ENCODE measurements around the gene VPS37C. TPM values are rescaled to one million over a fixed set of nuclear protein-coding genes. Genes with fewer than 3 reads are reported as not detected.
"Not testable (repeated sequence)": the region's sequence is repeated elsewhere in the genome, so short reads cannot be mapped to it uniquely, and the experiment has no call there.

The VPS37C gene
- 10 to 100 TPM in 2 of 3 donors, 1 to 10 TPM in 1; 9.3 to 20.3 (median 17.1) TPM for total RNA-seq

DNA sequence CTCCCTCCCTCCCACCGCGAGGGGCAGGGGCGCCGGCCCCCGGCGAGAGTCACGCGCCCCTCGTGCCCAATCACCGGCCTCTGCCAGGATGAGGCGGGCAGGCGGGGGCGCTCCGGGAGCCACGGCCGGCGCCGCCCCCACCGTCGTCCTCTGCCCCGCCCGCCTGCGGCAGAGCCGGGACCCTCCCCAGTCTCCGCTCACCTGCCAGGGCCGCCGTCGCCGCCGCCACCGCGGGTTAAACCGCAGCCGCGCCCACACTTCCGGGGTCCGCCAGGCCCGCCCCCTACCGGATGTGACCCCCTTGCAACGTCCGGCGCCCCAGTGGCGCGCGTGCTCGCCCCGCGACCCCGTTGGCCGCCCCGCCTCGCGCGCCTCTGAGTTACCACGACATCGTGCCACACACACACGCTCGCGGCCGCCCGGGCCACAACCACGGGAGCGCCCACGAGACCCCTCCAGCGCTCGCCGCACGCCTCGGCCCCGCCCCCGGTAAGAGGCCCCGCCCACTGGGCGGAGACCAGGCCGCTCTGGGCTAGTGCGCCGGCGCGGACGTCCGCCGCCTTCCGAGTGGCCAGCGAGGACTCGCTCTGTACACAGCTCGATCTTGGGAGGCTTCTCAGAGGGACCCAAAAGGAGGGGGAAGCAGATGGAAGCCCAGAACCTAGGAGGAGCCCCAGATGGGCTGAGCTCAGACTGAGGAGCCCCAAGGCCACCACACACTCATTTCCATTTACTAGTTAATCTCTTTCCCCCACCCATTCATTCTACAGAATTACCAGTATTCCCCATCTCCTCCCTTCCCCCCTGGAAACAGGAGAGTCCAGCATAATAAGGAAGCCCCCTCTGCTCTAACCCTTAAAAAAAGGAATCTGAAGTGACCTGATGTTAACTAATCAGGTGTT is at the start of gene VPS37C:
VPS37C (minus strand) TSS at position 237 of the 902 bp plus-strand sequence. CDS start 22,597 bp downstream, outside the sequence.
- Histone ChIP-seq H3K27ac (peak within 1 kb of the TSS; percentile 96 to 99), H3K9me3 (no peaks in the 10 kb centered on the region), H3K4me1 (peaks cover 0 to 14% of the 10 kb centered on the region in 2 donors), H3K27me3 (no peaks in the 10 kb centered on the region), H3K36me3 (no peaks in the 10 kb centered on the region), H3K4me3 (peak within 1 kb of the TSS; percentile 83 to 86 (median 85))
- peak; percentile 77 to 90 for DNase-seq (ENCODE audit: low spot score in 2 of 2)
- intact Hi-C loops (cut with DNase I; ENCODE audit: low total_unique reads), result no loop called here
- TF ChIP-seq, protein P1, sequence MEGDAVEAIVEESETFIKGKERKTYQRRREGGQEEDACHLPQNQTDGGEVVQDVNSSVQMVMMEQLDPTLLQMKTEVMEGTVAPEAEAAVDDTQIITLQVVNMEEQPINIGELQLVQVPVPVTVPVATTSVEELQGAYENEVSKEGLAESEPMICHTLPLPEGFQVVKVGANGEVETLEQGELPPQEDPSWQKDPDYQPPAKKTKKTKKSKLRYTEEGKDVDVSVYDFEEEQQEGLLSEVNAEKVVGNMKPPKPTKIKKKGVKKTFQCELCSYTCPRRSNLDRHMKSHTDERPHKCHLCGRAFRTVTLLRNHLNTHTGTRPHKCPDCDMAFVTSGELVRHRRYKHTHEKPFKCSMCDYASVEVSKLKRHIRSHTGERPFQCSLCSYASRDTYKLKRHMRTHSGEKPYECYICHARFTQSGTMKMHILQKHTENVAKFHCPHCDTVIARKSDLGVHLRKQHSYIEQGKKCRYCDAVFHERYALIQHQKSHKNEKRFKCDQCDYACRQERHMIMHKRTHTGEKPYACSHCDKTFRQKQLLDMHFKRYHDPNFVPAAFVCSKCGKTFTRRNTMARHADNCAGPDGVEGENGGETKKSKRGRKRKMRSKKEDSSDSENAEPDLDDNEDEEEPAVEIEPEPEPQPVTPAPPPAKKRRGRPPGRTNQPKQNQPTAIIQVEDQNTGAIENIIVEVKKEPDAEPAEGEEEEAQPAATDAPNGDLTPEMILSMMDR (IDR thresholded peaks at IDR 0.05), result peak in 2 of 3 donors; percentile 10 to 45
- peak; percentile 65 for TF ChIP-seq POLR2A (IDR thresholded peaks at IDR 0.05)
- TF ChIP-seq POLR2AphosphoS5 (IDR thresholded peaks at IDR 0.05), result peak; percentile 78 to 82 (median 79)

DNA sequence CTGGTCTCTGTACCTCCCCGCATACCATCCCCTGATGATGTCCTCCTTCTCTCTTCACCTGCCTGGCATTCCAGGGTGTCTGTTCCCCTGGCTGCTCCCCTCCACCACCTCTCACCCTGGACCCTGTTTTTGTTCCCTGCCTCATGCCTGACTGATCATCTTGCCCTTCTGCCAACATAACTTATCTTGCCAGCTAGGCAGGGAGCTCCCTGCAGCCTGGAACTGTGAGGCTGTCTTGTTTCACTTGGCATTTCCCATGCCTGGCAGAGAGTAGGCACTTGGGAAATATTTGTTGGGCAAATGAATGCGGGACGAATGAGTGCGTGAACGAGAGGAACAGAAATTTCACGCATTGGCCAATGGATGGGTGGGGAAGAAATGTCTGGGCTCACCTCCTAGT is 49.4 kb upstream of the VPS37C start:
- H3K27ac ChIP-seq; H3K9me3 ChIP-seq; H3K36me3 ChIP-seq; H3K27me3 ChIP-seq; H3K4me1 ChIP-seq; intact Hi-C loops (cut with DNase I; ENCODE audit: low total_unique reads); H3K4me3 ChIP-seq; DNase-seq (ENCODE audit: low spot score in 2 of 2): not testable (repeated sequence)

DNA sequence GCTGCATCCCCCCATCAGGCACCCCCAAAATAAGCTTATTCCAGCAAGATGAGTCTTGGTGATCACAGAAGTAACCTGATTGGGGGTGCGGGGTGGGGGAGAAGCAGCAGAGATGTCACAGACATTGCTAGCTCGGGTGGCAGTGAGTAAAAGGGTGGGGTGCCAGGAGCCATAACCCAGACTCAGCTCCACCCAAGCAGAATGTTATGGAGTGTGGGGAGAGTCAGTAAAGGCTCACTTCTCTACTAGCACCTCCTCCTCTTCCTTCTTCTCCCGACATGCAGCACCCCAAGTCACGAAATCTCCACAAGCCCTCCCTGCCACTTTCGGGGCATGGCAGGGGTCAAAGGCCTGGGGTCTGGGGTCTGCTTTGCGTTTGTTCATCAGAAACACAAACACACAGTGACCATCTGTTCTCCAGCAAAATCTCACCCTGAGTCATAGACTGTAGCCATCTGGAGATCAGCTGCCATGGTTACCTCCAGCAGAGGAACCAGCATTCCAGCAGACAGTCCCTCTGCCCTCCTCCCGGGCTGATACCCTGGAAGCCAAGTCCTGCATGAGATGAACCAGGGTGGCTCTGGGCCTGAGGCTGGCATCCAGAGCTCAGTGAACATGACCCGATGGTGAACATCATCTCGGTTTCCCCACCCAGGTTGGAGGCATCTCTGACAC is 46.5 kb upstream of the VPS37C start:
- DNase-seq (ENCODE audit: low spot score in 2 of 2); H3K4me3 ChIP-seq; H3K4me1 ChIP-seq; intact Hi-C loops (cut with DNase I; ENCODE audit: low total_unique reads); H3K27ac ChIP-seq; H3K9me3 ChIP-seq; H3K27me3 ChIP-seq; H3K36me3 ChIP-seq: not testable (repeated sequence)

DNA sequence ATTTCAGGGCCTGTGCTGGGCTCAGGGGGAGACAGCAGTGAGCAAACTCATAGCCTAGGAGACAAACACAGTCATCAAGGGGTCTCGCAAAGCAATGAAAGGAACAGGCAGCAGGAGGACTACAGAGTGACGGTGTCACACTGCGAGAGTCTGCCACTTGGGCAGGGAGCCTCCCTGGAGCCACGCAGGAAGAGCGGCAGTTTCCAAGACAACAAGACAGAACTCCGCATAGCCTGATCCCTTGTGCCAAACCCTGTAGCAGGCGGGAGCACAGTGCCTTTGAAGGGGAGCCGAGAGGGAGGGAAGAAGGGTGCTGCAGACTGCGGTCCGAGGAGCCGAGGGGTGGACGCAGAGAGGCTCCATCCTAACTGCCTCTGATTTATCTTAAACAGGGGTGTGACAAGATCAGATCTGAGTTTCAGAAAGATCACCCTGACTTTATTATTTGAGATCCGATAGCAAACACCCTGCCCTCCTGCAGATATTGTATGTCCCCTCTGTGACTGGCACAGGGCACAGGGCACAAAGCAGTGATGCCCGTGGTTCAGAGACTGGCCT is 43.4 kb upstream of the VPS37C start:
- intact Hi-C loops (cut with DNase I; ENCODE audit: low total_unique reads); H3K27me3 ChIP-seq; DNase-seq (ENCODE audit: low spot score in 2 of 2); H3K27ac ChIP-seq; H3K36me3 ChIP-seq; H3K4me1 ChIP-seq; H3K9me3 ChIP-seq; H3K4me3 ChIP-seq: not testable (repeated sequence)

DNA sequence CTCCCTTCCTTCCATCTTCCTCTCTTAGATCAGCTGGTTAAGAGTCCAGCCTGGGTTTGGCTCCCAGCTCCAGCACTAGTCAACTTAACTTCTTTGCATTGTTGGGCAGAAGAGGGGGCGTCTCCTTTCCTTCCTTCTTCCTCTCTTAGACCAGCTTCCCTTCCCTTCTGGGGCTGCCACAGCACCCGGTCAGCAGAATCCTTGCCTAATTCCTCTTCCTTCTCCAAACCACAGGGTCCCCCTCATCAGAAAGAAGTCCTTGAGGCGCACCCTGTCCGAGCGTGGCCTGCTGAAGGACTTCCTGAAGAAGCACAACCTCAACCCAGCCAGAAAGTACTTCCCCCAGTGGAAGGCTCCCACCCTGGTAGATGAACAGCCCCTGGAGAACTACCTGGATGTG is 42.6 kb upstream of the VPS37C start:
- H3K4me1 ChIP-seq; H3K27me3 ChIP-seq; DNase-seq (ENCODE audit: low spot score in 2 of 2); H3K9me3 ChIP-seq; intact Hi-C loops (cut with DNase I; ENCODE audit: low total_unique reads); H3K36me3 ChIP-seq; H3K4me3 ChIP-seq; H3K27ac ChIP-seq: not testable (repeated sequence)

DNA sequence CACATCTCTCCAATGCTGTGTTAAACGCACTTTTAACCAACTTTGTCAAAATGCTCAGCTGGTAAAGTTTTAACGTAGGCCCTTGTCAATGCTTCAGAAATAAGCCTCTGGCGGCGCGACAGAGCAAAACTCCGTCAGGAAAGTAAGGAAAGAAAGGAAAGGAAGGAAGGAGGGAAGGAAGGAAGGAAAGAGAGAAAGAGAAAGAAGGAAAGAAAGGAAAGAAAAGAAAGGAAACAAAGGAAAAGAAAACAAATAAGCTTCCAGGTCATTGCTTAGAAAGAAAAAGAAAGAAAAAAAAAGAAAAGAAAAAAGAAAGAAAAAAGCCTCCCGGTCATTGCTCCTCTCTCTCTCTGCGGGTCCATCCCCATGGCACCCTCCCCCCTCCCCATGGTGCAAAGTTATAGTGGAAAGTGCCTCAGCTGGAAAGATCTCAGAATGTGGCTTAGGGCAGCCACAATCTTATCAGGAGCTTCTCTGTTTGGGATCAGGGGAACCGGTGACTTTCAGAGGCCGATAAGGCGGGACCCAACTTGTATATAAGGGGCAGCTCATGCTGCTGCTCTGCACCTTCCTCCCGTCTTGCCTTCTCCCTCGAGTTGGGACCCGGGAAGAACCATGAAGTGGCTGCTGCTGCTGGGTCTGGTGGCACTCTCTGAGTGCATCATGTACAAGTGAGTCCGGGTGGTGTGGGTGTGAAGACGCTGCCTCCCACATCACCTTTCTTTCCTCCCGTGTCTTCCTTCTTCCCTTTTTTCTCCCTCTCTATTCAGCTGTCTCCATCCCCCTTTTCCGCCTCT is 41.9 kb upstream of the VPS37C start, which contains the start of gene PGA3:
PGA3 (plus strand) TSS at position 566 of the 797 bp plus-strand sequence; CDS start at position 616, 50 bp downstream.
- H3K4me1 ChIP-seq; H3K36me3 ChIP-seq; H3K4me3 ChIP-seq; H3K9me3 ChIP-seq; DNase-seq (ENCODE audit: low spot score in 2 of 2); H3K27ac ChIP-seq; H3K27me3 ChIP-seq; intact Hi-C loops (cut with DNase I; ENCODE audit: low total_unique reads): not testable (repeated sequence)

DNA sequence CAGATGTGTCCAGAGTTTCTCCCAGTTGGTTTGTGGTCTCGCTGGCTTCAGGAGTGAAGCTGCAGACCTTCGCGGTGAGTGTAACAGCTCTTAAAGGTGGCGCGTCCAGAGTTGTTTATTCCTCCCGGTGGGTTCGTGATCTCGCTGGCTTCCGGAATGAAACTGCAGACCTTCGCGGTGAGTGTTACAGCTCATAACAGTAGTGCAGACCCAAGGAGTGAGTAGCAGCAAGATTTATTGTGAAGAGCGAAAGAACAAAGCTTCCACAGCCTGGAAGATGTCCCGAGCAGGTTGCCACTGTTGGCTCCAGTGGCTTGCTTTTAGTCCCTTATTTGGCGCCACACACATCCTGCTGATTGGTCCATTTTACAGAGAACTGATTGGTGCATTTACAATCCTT is 40.2 kb upstream of the VPS37C start:
- Histone ChIP-seq H3K9me3 (peaks cover 0 to 9% of the 10 kb centered on the region in 2 donors), H3K4me1 (no peaks in the 10 kb centered on the region), H3K36me3 (no peaks in the 10 kb centered on the region), H3K27me3 (no peaks in the 10 kb centered on the region), H3K27ac (no peak overlapping the region), H3K4me3 (no peak overlapping the region)
- TF ChIP-seq POLR2A (IDR thresholded peaks at IDR 0.05) (no peak), POLR2AphosphoS5 (IDR thresholded peaks at IDR 0.05) (no peak)
- TF ChIP-seq, protein P1 (IDR thresholded peaks at IDR 0.05), result no peak
- no peak for DNase-seq (ENCODE audit: low spot score in 2 of 2)
- intact Hi-C loops (cut with DNase I; ENCODE audit: low total_unique reads), result no loop called here

Measured in breast epithelium (tissue), 4 donors.